Measurements from ENCODE around the gene ASTN2.

The ASTN2 gene

GRCh38 chr9:117290856-117291622 lies 123.8 kb downstream of the ASTN2 start:
- H3K9me2 ChIP-seq (replicated peaks; ENCODE audit: control insufficient read depth, low read length), result no peaks in the 10 kb centered on the region
- H3F3A ChIP-seq (ENCODE audit: control insufficient read depth, insufficient read depth), result peaks cover 51% of the 10 kb centered on the region
- H3K4me2 ChIP-seq (ENCODE audit: low read length), result peak overlapping the region; percentile 75
- H3K4me1 ChIP-seq (ENCODE audit: control insufficient read depth, low read length), result peaks cover 96% of the 10 kb centered on the region
- H3K27ac ChIP-seq (ENCODE audit: low read depth, low read length), result peak overlapping the region; percentile 97
- H3K4me3 ChIP-seq (ENCODE audit: low read length), result peak overlapping the region; percentile 62
- TF ChIP-seq CTCF (IDR thresholded peaks at IDR 0.05; ENCODE audit: low read depth, low read length, poor library complexity, severe bottlenecking) (no peak), EZH2phosphoT487 (IDR thresholded peaks at IDR 0.05; ENCODE audit: borderline replicate concordance, low read length) (no peak)
- no peaks in the 10 kb centered on the region for H3K27me3 ChIP-seq (ENCODE audit: control insufficient read depth, low read length)
- no peaks in the 10 kb centered on the region for H3K9me3 ChIP-seq (ENCODE audit: control insufficient read depth, insufficient read depth, low read length)
- H4K20me1 ChIP-seq (ENCODE audit: control insufficient read depth, insufficient read depth, low read depth, low read length), result no peaks in the 10 kb centered on the region
- peaks cover 47% of the 10 kb centered on the region for H3K79me2 ChIP-seq (ENCODE audit: control insufficient read depth, low read length)
- peaks cover 52% of the 10 kb centered on the region for H3K36me3 ChIP-seq (ENCODE audit: control insufficient read depth, low read length)

GRCh38 chr9:117290306-117290840 lies 124.5 kb downstream of the ASTN2 start:
- peaks cover 49% of the 10 kb centered on the region for H3K36me3 ChIP-seq (ENCODE audit: control insufficient read depth, low read length)
- H3K4me1 ChIP-seq (ENCODE audit: control insufficient read depth, low read length), result peaks cover 97% of the 10 kb centered on the region
- no peaks in the 10 kb centered on the region for H3K9me2 ChIP-seq (replicated peaks; ENCODE audit: control insufficient read depth, low read length)
- H3K4me3 ChIP-seq (ENCODE audit: low read length), result peak overlapping the region; percentile 62
- peak overlapping the region; percentile 97 for H3K27ac ChIP-seq (ENCODE audit: low read depth, low read length)
- peaks cover 56% of the 10 kb centered on the region for H3F3A ChIP-seq (ENCODE audit: control insufficient read depth, insufficient read depth)
- H3K4me2 ChIP-seq (ENCODE audit: low read length), result peak overlapping the region; percentile 75
- H3K79me2 ChIP-seq (ENCODE audit: control insufficient read depth, low read length), result peaks cover 49% of the 10 kb centered on the region
- no peak for TF ChIP-seq EZH2phosphoT487 (IDR thresholded peaks at IDR 0.05; ENCODE audit: borderline replicate concordance, low read length)
- TF ChIP-seq CTCF (IDR thresholded peaks at IDR 0.05; ENCODE audit: low read depth, low read length, poor library complexity, severe bottlenecking), result no peak
- no peaks in the 10 kb centered on the region for H3K9me3 ChIP-seq (ENCODE audit: control insufficient read depth, insufficient read depth, low read length)
- H3K27me3 ChIP-seq (ENCODE audit: control insufficient read depth, low read length), result no peaks in the 10 kb centered on the region
- H4K20me1 ChIP-seq (ENCODE audit: control insufficient read depth, insufficient read depth, low read depth, low read length), result no peaks in the 10 kb centered on the region

- peak overlapping the region; percentile 62 for H3K4me3 ChIP-seq (ENCODE audit: low read length)
- H3K79me2 ChIP-seq (ENCODE audit: control insufficient read depth, low read length), result peaks cover 30% of the 10 kb centered on the region
- no peaks in the 10 kb centered on the region for H3K9me2 ChIP-seq (replicated peaks; ENCODE audit: control insufficient read depth, low read length)
- no peaks in the 10 kb centered on the region for H3K9me3 ChIP-seq (ENCODE audit: control insufficient read depth, insufficient read depth, low read length)
- H3K4me2 ChIP-seq (ENCODE audit: low read length), result peak overlapping the region; percentile 75
- H3F3A ChIP-seq (ENCODE audit: control insufficient read depth, insufficient read depth), result peaks cover 54% of the 10 kb centered on the region
- peaks cover 47% of the 10 kb centered on the region for H3K36me3 ChIP-seq (ENCODE audit: control insufficient read depth, low read length)
- TF ChIP-seq CTCF (IDR thresholded peaks at IDR 0.05; ENCODE audit: low read depth, low read length, poor library complexity, severe bottlenecking), result no peak
- no peak for TF ChIP-seq EZH2phosphoT487 (IDR thresholded peaks at IDR 0.05; ENCODE audit: borderline replicate concordance, low read length)
- H3K4me1 ChIP-seq (ENCODE audit: control insufficient read depth, low read length), result peaks cover 100% of the 10 kb centered on the region
- no peaks in the 10 kb centered on the region for H3K27me3 ChIP-seq (ENCODE audit: control insufficient read depth, low read length)
- H3K27ac ChIP-seq (ENCODE audit: low read depth, low read length), result peak overlapping the region; percentile 97
- H4K20me1 ChIP-seq (ENCODE audit: control insufficient read depth, insufficient read depth, low read depth, low read length), result no peaks in the 10 kb centered on the region
Observed at GRCh38 chr9:117286245-117286644, 128.6 kb downstream of the ASTN2 start.

All from DOHH2 (cell line).